ENCODE results near the gene THADA.
"Not testable (repeated sequence)": the region's sequence is repeated elsewhere in the genome, so short reads cannot be mapped to it uniquely, and the experiment has no call there.

THADA gene

GRCh38 chr2:43465234-43465633 lies 130.6 kb downstream of the THADA start:
- no peak for DNase-seq (ENCODE audit: low read depth in 2 of 2)

- no peak for DNase-seq (ENCODE audit: low read depth in 2 of 2)
These were observed 131.2 kb downstream of the THADA start for GRCh38 chr2:43464590-43464989.

GRCh38 chr2:43462866-43463641 lies 132.8 kb downstream of the THADA start:
- no peak for DNase-seq (ENCODE audit: low read depth in 2 of 2)

- DNase-seq (ENCODE audit: low read depth in 2 of 2), result no peak
These were observed 134.3 kb downstream of the THADA start for GRCh38 chr2:43461453-43462073.

- DNase-seq (ENCODE audit: low read depth in 2 of 2), result no peak
These were observed 135.1 kb downstream of the THADA start for GRCh38 chr2:43460611-43461365.

GRCh38 chr2:43460174-43460546 lies 135.7 kb downstream of the THADA start:
- no peak for DNase-seq (ENCODE audit: low read depth in 2 of 2)

GRCh38 chr2:43459446-43460173 lies 136.2 kb downstream of the THADA start:
- DNase-seq (ENCODE audit: low read depth in 2 of 2), result no peak

- DNase-seq (ENCODE audit: low read depth in 2 of 2), result no peak
These were observed 137.7 kb downstream of the THADA start for GRCh38 chr2:43458014-43458628.

- DNase-seq (ENCODE audit: low read depth in 2 of 2), result no peak
These were observed 139.9 kb downstream of the THADA start for GRCh38 chr2:43455731-43456642.

- no peak for DNase-seq (ENCODE audit: low read depth in 2 of 2)
These were observed 140.5 kb downstream of the THADA start for GRCh38 chr2:43455296-43455695.

GRCh38 chr2:43454791-43455190 lies 141.0 kb downstream of the THADA start:
- DNase-seq (ENCODE audit: low read depth in 2 of 2), result no peak

- DNase-seq (ENCODE audit: low read depth in 2 of 2), result no peak
These were observed 142.4 kb downstream of the THADA start for GRCh38 chr2:43453179-43454170.

- DNase-seq (ENCODE audit: low read depth in 2 of 2), result no peak
These were observed 143.5 kb downstream of the THADA start for GRCh38 chr2:43452318-43452731.

GRCh38 chr2:43450617-43451016 lies 145.2 kb downstream of the THADA start:
- no peak for DNase-seq (ENCODE audit: low read depth in 2 of 2)

GRCh38 chr2:43448822-43449110 lies 147.1 kb downstream of the THADA start:
- no peak for DNase-seq (ENCODE audit: low read depth in 2 of 2)

- no peak for DNase-seq (ENCODE audit: low read depth in 2 of 2)
These were observed 147.6 kb downstream of the THADA start for GRCh38 chr2:43448011-43448821.

GRCh38 chr2:43446755-43447154 lies 149.1 kb downstream of the THADA start:
- not testable (repeated sequence) for DNase-seq (ENCODE audit: low read depth in 2 of 2)

- no peak for DNase-seq (ENCODE audit: low read depth in 2 of 2)
These were observed 150.1 kb downstream of the THADA start for GRCh38 chr2:43445781-43446180.

All from stimulated activated CD8-positive, alpha-beta memory T cell treated with anti-CD3 and anti-CD28 coated beads, Interleukin-7, amount 100 ng/mL, for 4 hours (primary cell).